Ectodermal cell (in vitro differentiated cells): ENCODE measurements around the gene RER1.
"Not testable (repeated sequence)": the region's sequence is repeated elsewhere in the genome, so short reads cannot be mapped to it uniquely, and the experiment has no call there.

Experiments used
- H3K27ac ChIP-seq: 2 replicates; pipeline ENCODE4 v1.7.0; 2013; ENCODE audit warnings: mild to moderate bottlenecking, low read depth, low read length; ENCODE audit not compliant: insufficient read depth, poor library complexity, severe bottlenecking
- H3K27me3 ChIP-seq: 2 replicates; pipeline ENCODE4 v1.7.0; 2013; ENCODE audit warnings: mild to moderate bottlenecking, low read length; ENCODE audit not compliant: insufficient read depth, control insufficient read depth, poor library complexity, severe bottlenecking
- H3K36me3 ChIP-seq: one replicate; pipeline ENCODE4 v1.7.0; 2013; ENCODE audit warnings: low read length; ENCODE audit not compliant: control insufficient read depth, insufficient read depth
- H3K4me1 ChIP-seq: one replicate; pipeline ENCODE4 v1.7.0; 2013; ENCODE audit warnings: low read length; ENCODE audit not compliant: control insufficient read depth, insufficient read depth
- H3K4me3 ChIP-seq: 2 replicates; pipeline ENCODE4 v1.7.0; 2013; ENCODE audit warnings: low read depth, low read length, control low read depth; ENCODE audit not compliant: insufficient read depth
- H3K9me3 ChIP-seq: 2 replicates; pipeline ENCODE4 v1.7.0; 2013; ENCODE audit warnings: mild to moderate bottlenecking, low read length, moderate library complexity; ENCODE audit not compliant: control insufficient read depth
- WGBS, 2 experiments: methylation state at CpG; one replicate each; pipeline ENCODE4 v1.1.7; 2013; ENCODE audit warnings: missing lambda C conversion rate in 2 of 2; 5-methylcytosine and 5-hydroxymethylcytosine counted together

The RER1 gene

GRCh38 chr1:2436876-2437275 is 45.2 kb downstream of the RER1 start:
- no peak overlapping the region for H3K27ac ChIP-seq
- no peak overlapping the region for H3K4me3 ChIP-seq
- no peaks in the 10 kb centered on the region for H3K9me3 ChIP-seq
- WGBS, 2 experiments, result 90 to 91% methylated on average over 7 of the region's 7 CpGs
- no peaks in the 10 kb centered on the region for H3K36me3 ChIP-seq
- peaks cover 10% of the 10 kb centered on the region for H3K27me3 ChIP-seq
- H3K4me1 ChIP-seq, result peaks cover 16% of the 10 kb centered on the region

GRCh38 chr1:2437617-2438016 is 46.0 kb downstream of the RER1 start:
- Histone ChIP-seq H3K27me3 (peaks cover 18% of the 10 kb centered on the region), H3K27ac (no peak overlapping the region), H3K9me3 (no peaks in the 10 kb centered on the region), H3K4me1 (peaks cover 8% of the 10 kb centered on the region), H3K4me3 (no peak overlapping the region), H3K36me3 (no peaks in the 10 kb centered on the region)
- 94% methylated on average over 15 of the region's 15 CpGs for WGBS, 2 experiments

- H3K27ac ChIP-seq, result no peak overlapping the region
- peaks cover 21% of the 10 kb centered on the region for H3K27me3 ChIP-seq
- no peaks in the 10 kb centered on the region for H3K9me3 ChIP-seq
- H3K36me3 ChIP-seq, result no peaks in the 10 kb centered on the region
- H3K4me3 ChIP-seq, result no peak overlapping the region
- H3K4me1 ChIP-seq, result peaks cover 7% of the 10 kb centered on the region
- 93 to 94% methylated on average over 15 of the region's 15 CpGs for WGBS, 2 experiments
Observed at GRCh38 chr1:2438038-2438437, 46.4 kb downstream of the RER1 start.

- 93 to 95% methylated on average over 14 of the region's 14 CpGs for WGBS, 2 experiments
- peaks cover 24% of the 10 kb centered on the region for H3K27me3 ChIP-seq
Observed at GRCh38 chr1:2438641-2439040, 47.0 kb downstream of the RER1 start.

DNA sequence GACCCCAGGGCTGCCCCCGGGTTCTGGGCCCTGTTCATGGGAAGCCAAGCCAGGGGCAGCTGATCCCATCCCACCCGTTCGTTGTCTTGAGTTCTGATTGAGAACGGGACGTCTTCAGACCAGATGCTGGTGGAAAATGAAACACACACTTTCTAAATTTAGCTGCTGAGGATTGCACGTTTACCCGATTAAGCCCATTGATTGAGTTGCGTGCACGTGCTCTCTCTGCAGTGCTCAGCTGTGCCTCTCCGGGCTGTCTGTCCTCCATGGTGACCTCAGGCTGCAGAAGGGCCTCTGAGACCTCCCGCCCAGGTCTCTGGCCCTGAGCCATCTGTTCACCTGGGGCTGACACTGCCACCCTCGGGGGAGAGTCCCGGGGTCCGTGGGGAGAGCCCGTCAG is 47.7 kb downstream of the RER1 start:
- H3K36me3 ChIP-seq, result no peaks in the 10 kb centered on the region
- no peak overlapping the region for H3K4me3 ChIP-seq
- no peaks in the 10 kb centered on the region for H3K9me3 ChIP-seq
- H3K4me1 ChIP-seq, result peaks cover 9% of the 10 kb centered on the region
- 93% methylated on average over 15 of the region's 15 CpGs for WGBS, 2 experiments
- H3K27me3 ChIP-seq, result peaks cover 32% of the 10 kb centered on the region
- H3K27ac ChIP-seq, result no peak overlapping the region

More at GRCh38 chr1:2438641-2439040, 47.0 kb downstream of the RER1 start:
- Histone ChIP-seq H3K4me1 (peaks cover 6% of the 10 kb centered on the region), H3K36me3 (no peaks in the 10 kb centered on the region), H3K9me3 (no peaks in the 10 kb centered on the region), H3K27ac (no peak overlapping the region), H3K4me3 (no peak overlapping the region)

GRCh38 chr1:2440346-2440745 is 48.7 kb downstream of the RER1 start:
- peaks cover 19% of the 10 kb centered on the region for H3K4me1 ChIP-seq
- 91 to 94% methylated on average over 23 of the region's 23 CpGs for WGBS, 2 experiments
- not testable (repeated sequence) for H3K36me3 ChIP-seq

GRCh38 chr1:2441746-2442145 is 50.1 kb downstream of the RER1 start:
- no peaks in the 10 kb centered on the region for H3K36me3 ChIP-seq
- peaks cover 32% of the 10 kb centered on the region for H3K4me1 ChIP-seq
- no peaks in the 10 kb centered on the region for H3K9me3 ChIP-seq
- H3K4me3 ChIP-seq, result no peak overlapping the region
- WGBS, 2 experiments, result 85% methylated on average over 13 of the region's 13 CpGs
- H3K27me3 ChIP-seq, result peaks cover 37% of the 10 kb centered on the region
- no peak overlapping the region for H3K27ac ChIP-seq

More at GRCh38 chr1:2440346-2440745, 48.7 kb downstream of the RER1 start:
- H3K27ac ChIP-seq, H3K9me3 ChIP-seq, H3K4me3 ChIP-seq: not testable (repeated sequence)
- peaks cover 37% of the 10 kb centered on the region for H3K27me3 ChIP-seq

DNA sequence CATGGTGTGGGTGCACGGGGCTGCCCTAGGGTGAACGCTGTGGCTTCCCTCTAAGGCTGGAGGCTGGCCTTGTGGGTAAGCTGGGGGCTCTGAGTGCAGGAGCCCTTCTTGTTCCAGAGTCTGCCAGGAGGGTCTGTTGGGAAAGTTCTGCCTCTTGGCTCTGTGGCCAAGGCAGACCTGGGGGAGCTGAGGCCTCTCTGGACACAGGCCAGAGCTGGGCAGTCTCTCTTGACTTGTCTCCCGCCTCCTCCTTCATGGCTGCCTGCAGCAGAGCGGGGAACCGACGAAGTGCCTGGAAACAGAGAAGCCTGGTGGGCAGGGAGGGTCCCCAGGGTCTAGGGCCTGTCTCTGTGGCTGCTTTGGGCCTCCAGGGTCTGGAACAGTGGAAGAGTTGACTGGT is 51.0 kb downstream of the RER1 start:
- 86 to 88% methylated on average over 6 of the region's 6 CpGs for WGBS, 2 experiments
- Histone ChIP-seq H3K27me3 (peaks cover 37% of the 10 kb centered on the region), H3K9me3 (no peaks in the 10 kb centered on the region), H3K27ac (no peak overlapping the region), H3K4me1 (peaks cover 41% of the 10 kb centered on the region), H3K4me3 (no peak overlapping the region), H3K36me3 (no peaks in the 10 kb centered on the region)

GRCh38 chr1:2443277-2444137 is 51.9 kb downstream of the RER1 start:
- 2 to 3% methylated on average over 107 of the region's 107 CpGs for WGBS, 2 experiments
- peak overlapping the region; percentile 27 for H3K4me3 ChIP-seq
- peaks cover 37% of the 10 kb centered on the region for H3K27me3 ChIP-seq
- peaks cover 50% of the 10 kb centered on the region for H3K4me1 ChIP-seq
- no peak overlapping the region for H3K27ac ChIP-seq
- H3K9me3 ChIP-seq, result no peaks in the 10 kb centered on the region
- H3K36me3 ChIP-seq, result no peaks in the 10 kb centered on the region

DNA sequence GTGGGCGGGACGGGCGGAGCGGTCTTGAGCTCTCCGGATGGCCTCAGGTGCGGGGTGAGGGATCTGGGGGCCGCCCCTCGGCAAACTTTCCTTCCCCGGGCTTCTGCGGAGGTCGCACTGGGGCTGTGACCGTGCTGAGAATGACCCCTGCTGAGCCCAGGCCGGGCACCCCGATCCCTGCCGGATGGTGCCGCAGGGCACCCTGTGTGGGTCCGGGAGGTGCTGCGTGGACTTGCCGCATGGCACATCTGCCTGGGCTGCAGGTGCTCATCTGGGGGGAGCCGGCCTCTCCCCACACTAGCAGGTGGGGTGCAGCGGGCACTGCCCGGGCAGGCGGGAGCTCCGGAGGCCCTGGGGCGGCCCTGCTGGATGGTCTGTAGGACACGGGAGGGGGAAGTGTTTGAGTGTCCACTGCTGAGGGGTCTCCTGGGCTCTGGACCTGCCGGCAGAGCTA is 52.5 kb downstream of the RER1 start:
- Histone ChIP-seq H3K27ac (no peak overlapping the region), H3K36me3 (no peaks in the 10 kb centered on the region), H3K9me3 (no peaks in the 10 kb centered on the region), H3K4me3 (peak overlapping the region; percentile 20), H3K4me1 (peaks cover 52% of the 10 kb centered on the region), H3K27me3 (peaks cover 37% of the 10 kb centered on the region)
- 44 to 49% methylated on average over 27 of the region's 27 CpGs for WGBS, 2 experiments
